Activated CD4-positive, alpha-beta T cell treated with anti-CD3 and anti-CD28 coated beads for 48 hours (primary cell): ENCODE data around the gene PPP1R8.

Experiments
- DNase-seq: peaks from one replicate; pipeline ENCODE4 v3.0.0-alpha.2; 2020

Gene PPP1R8

DNA sequence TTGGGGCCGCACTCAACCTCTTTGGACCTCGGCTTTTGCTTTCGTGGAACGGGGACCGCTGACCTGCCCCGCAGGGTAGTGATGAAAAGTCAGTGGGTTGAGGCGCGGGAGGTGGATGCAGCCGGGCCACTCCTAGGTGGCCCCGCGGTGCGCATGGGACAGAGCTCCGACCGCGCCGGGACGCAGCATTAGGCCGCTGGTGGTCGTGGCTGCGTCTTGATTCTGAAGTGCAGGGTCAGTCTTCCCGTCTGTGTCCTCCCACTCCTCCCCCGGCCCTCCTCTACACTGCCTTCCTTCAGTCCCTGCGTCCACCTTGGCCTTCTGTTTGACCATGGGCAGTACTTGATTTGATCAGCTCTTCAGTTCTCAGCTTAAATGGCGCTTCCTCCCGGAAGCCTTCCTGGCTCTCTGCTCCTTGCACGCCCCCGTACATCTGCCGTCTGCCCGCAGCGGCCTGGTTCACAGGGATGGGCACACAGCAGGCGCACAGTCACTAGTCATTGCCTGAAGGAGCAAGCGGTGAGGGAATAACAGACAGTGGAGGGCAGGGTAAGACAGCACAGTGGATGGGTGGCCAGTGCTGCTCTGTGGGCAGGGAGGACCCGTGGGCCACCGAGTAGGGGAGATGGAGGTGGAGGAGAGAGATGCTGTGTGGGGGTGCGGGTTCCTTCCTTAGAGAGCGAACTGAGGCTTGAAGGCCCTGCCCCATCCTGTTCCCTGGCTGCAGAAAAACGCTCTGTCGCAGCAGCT lies 42.4 kb downstream of the PPP1R8 start:
- peak; percentile 68 for DNase-seq

DNA sequence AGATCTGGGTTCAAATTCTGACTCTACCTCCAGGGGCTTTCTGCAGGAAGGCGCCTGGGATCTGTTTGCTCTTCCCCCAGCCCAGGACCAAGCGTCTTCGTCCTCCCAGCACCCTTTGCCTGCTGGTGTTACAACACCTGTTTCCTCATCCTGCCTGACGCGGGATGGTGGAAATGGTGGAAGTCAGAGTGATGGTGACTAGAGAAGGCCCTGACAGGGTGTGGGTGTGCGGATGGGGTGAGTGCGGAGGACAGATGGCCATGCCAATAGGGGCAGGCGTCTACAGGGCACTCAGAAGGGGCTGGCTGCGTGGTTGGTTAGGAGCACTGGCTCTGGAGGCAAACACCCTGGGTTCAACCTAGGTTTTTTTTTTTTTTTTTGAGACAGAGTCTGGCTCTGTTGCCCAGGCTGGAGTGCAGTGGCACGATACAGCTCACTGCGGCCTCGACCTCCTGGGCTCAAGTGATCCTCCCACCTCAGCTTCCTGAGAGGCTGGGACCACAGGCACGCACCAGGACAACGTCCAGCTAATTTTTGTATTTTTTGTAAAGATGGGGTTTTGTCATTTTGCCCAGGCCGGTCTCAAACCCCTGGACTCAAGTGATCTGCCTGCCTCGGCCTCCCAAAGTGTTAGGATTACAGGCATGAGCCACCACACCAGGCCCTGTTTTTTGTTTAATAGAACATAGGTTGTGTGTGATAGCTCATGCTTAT lies 43.2 kb downstream of the PPP1R8 start:
- peak; percentile 29 for DNase-seq

DNA sequence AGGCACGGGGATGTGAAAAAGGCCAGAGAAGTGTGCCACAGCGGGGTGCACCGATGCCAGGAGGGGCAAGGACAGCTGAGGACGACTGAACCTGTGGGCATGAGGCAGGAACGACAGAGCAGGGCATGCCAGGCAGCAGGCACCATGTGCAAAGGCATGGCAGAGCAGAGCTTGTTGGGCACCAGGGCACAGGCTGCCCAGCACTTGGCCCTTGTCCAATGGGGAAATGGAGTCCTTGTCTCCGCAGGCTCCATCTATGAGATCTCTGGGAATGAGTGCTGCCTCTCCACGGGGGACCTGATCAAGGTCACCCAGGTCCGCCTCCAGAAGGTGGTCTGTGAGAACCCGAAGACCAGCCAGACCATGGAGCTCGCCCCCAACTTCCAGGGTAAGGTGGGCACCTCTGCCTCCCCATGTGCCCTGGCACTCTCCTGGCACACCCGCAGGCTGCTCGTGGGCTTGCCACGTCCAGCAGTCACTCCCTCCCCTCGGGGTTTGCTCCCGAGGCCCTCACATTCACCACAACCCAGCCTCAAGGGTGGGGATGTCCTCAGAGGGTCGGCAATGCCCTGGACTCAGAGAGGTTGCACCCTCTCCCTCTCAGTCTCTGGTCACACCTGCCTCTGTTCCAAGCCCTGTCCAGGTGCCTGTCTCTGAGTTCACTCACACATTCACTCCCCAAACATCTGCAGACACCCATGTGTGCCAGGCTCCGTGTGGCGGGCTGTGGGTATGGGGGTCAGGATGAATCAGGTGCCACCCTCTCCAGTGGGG lies 45.9 kb downstream of the PPP1R8 start:
- no peak for DNase-seq

DNA sequence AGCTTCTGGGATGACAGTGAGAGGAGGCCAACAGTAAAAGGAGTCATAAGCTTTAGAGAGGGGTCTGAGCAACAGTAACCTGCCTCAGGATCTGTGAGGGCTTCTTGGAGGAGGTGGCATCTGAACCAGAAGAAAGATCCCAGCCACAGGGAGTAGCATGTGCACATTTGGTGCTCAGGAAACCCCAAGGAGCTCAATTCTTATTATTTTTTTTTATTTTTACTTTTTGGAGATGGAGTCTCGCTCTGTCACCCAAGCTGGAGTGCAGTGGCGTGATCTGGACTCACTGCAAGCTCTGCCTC lies 46.5 kb downstream of the PPP1R8 start:
- no peak for DNase-seq

DNA sequence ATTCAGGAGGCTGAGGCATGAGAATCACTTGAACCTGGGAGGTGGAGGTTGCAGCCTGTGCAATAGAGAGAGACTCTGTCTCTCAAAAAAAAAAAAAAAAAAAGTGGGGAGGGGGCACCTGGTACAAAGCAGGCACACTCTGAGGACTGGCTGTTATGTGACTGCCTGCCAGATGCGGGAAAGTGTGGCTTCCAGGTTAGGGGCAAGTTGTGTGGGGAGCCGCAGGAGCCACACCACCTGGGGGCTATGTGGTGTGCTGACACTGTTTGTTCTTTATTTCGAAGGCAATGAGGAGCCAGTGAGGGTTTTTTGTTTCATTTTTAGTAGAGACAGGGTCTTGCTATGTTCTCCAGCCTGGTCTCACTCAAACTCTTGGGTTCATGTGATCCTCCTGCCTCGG lies 47.5 kb downstream of the PPP1R8 start:
- DNase-seq = no peak

DNA sequence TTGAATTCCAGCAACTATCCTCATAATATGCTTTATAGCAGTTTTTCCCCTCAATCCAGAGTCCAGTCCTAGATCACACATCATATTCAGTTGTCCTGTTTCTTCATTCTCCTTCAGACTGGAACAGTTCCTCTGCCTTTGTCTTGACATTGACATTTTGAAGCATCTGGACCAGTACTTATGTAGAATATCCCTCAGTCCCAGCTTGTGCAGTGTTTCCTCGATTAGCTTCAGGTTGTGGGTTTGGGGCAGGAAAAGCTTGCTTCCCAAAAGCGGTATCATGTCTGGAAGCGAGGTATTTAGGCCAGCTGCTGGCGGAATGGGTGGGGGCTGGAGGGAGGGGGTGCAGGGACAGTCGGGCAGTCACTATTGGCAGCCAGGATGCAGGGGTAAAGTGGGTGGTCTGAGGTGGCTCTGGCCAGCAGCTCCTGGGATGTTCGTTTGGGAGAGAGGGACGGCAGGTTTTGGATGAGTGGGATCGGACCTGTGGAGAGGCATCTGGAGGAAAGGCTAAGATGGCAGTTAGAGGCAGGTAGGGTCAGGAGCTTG lies 48.3 kb downstream of the PPP1R8 start:
- no peak for DNase-seq

DNA sequence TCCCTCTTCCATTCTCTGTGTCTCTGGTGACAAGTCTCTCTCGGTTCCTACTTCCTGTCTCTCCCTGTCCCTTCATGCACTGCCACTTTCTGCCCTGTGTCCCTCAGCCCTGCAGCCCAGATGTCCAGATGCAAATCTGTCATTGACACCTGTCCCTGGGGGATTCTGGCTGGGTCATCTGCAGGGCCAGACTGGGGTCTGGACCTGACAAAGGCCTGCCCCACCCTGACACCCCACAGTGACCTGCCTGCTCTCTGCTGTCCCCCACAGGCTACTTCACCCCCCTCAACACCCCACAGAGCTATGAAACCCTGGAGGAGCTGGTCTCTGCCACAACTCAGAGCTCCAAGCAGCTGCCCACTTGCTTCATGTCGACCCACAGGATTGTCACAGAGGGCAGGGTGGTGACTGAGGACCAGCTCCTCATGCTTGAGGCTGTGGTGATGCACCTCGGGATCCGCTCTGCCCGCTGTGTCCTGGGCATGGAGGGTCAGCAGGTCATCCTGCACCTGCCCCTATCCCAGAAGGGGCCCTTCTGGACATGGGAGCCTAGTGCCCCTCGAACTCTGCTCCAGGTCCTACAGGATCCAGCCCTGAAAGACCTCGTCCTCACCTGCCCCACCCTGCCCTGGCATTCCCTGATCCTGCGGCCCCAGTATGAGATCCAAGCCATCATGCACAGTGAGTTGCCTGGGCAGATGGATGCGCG lies 48.9 kb downstream of the PPP1R8 start:
- no peak for DNase-seq

DNA sequence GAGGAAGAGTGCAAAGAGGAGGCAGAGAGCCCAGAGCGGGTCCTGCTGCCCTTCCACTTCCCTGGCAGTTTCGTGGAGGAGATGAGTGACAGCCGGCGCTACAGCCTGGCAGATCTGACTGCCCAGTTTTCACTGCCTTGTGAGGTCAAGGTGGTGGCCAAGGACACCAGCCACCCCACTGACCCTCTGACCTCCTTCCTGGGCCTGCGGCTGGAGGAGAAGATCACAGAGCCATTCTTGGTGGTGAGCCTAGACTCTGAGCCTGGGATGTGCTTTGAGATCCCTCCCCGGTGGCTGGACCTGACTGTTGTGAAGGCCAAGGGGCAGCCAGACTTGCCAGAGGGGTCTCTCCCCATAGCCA lies 51.9 kb downstream of the PPP1R8 start:
- no peak for DNase-seq

DNA sequence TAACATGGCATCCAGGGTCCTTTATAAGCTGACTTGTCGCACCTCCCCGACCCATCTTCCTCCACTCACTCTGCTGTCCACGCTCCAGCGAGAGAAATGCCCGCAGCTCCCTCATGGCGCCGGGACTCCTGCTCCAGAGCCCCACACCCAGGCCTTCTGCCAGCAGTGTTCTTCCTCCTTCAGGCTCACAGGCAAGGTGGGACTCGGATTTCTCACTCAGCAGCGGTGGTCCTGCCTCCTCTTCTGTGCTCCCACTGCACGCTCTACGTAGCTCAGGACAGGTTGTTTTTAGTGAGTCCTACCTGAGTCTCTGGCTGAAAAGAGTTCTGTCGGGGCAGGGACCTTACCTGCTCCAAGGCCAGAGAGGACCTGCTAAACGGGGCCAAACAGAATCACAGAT lies 53.0 kb downstream of the PPP1R8 start:
- no peak for DNase-seq

DNA sequence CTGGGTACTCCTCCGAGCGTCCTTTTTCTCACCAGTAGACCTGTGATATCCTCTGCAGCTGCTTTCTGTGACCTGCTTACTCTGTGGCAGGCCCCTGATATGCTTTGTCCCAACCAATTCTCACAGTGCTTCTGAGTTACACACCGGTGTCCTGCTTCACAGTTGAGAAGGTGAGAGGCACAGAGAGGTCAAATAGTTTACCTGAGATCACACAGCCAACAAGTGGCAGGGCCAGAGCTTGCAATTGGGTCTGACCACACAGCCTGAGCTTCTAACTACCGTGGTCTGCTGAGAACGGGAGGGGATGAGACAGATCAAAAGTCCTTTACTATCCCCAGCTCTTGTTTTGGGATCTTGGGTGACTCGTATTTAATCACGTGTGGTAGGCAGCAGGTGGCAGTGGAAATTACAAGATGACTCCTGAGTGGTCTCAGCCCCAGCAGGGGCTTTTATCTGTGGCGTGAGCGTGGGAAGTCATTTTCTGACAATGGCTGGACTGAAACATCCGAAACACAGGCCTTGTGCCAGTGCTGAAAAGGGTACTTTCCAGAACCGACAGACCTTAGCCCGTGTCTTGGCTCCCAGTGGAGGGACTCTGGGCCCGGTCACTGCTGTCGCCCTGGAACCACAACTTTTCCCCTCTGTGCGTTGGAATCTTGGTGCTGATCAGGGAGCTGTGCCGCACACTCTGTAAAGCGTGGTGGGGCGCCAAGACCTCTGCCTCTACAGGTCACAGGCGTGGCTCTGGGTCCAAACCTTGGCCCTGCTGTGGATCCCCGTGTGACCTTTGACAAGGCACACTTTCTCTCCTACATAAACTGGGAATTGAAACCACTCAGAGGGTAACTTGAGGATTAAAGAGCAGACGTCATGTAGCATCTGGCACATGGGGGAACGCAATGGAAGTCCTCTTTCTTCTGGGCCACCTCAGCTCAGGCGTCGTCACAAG lies 53.7 kb downstream of the PPP1R8 start:
- DNase-seq = no peak

DNA sequence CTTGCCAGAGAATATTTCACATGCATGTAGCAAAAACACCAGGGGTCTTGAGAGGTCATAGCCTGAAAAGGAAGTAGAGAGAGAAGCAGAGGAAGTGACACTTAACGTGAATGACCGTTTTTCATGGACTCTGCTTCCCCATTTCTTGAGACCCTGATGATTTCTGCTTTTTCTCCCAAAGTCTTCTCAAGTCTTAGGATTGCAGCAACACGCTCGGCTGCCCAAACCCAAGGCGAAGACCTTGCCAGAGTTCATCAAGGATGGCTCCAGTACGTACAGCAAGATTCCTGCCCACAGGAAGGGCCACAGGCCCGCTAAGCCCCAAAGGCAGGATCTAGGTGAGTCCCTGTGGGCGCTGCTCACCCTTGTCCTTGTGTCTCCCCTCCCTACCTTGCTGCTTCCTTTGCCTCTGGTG lies 54.5 kb downstream of the PPP1R8 start:
- no peak for DNase-seq

DNA sequence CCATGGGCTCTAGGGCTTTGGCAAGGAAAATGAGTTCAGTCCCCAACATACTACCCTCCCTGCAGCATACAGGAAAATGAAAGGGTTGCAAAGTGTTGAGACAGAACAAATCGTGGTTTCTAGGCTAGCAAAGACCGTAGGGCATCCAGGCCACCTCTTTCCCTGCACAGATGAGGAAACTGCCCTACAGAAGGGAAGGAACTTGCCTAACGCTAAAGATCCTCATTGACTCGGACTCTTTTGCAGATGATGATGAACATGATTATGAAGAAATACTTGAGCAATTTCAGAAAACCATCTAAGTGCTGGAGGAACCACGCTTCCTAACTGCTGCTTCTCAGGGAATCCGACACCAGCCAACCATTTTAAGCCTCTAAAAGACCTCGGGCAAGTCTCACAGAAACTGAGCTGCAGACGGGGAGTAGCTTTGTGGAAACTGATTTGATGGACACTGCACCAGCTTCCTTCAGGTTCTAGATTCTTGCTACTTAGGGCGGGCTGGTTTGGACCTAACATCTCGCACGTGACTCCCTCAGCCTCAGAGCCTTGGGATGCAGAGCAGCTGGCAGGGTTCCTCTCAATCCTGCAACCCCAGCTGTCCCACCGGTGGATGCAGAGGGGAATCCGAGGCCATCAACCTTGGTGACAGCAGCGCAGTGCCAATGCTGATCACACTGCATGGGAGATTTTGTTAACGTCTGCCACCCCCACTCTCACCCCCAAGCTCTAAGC lies 55.2 kb downstream of the PPP1R8 start:
- DNase-seq = no peak

DNA sequence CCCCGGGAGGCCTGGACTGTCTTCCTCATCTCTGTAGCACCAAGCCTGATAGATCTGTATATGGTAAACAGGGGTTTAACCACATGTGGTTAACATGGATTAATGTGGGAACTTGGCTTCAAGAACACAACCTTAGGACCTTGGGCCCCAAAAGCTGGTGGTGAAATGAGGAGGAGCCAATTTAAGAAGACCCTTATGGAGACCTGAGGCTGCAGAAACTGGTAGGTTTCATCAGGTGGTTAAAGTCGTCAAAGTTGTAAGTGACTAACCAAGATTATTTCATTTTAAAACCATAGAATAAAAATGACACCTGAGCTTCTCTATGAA lies 55.7 kb downstream of the PPP1R8 start:
- DNase-seq = no peak

DNA sequence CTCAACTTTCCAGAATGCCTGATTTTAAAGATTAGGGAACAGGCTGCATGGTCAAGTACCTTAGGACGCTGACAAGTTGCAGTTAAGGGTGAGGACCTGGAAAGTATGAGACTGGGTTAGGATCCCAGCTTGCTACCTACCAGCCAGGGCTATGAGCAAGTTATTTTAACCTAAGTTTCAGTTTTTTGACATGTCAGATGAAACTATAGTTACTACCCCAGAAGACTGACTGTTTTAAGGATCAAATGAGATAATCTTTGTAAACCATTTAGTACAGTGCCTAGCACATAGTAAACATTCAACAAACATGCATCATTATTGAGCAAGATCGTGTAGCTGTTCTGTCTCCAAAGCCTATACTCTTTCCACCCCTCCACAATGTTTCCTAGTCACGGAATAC lies 56.2 kb downstream of the PPP1R8 start:
- DNase-seq = no peak

DNA sequence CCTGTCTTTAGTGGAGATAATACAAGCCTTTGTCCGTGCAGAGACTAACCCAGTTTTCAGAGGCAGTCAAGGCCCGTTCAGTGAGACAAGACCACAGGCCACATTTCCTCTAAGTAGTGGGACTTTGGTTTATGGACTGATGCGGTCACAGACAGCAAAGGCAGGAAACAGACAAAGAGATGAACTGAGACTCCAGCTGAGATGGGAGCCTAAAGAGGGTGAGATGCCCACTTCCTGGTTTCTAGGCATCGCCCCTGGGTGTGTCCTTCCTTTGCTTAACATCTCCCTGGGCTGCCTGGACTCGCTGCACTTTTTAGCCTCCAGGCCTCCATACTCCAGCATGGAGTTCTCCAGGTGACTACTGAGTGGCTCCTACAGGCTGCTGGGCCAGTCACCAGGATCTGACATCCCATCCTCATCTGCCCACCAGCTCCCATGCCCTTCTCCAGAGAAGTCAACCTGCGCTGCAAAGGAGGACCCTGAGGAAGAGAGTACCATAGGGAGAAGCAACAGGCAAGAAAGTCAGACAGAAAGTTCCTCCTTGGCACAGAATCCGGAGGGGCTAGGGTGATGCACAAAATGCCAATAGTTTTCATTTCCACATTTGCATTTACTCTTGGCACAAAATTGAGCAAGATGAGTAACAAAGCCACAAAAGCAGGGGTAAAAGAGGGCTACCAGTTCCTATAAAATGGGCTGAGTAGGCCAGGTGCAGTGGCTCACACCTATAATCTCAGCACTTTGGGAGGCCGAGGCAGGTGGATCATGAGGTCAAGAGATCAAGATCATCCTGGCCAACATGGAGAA lies 56.8 kb downstream of the PPP1R8 start:
- DNase-seq = peak; percentile 32

DNA sequence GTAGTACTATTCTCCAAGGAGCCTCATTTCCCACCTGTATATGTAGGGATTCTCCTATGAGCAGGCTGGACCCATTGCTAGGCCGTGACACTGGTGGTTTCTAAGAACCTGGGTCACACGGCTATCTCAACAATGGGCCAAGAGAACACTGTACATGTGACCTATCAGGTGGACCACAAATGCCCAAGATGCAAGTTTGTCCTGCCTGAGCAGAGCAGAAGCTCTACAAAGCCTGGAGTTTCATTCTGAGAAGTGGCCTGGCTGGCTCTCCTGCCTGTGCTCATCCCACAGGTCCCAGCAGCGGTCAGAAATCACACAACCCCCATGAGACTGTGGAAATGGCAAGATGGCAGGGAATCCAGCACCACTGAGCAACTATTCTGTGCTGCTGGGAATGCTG lies 58.9 kb downstream of the PPP1R8 start:
- no peak for DNase-seq

DNA sequence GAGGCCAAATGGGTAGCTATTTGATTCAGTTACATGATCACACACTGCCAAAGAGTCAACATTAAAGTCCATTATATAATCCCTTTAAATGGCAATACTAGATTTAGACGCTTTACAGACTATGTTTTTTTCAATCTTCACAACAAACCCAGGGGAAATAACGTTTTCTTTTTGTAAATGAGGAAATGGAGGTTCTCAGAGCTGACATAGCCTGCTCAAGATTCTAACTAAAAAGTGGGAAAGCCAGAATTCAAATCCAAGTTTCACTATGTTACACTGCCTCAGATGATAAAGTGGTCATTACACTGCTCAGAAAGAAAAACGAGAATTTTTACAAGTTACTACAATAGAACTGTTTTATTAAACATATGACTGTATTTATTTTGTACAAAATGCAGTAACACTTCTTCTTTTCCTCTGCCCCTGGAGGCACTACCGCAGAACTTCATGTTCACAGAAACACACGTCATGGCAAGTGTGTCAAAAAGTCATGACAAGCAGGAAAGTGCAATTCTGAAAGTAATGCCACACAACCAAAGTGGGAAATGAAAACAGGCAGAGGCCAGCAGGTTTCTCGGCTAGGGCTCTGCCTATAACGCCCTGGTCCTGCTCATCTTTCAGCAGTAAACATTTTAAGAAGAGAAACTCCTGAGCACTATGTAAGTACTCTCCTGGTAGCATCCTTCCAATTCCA lies 60.8 kb downstream of the PPP1R8 start:
- peak; percentile 54 for DNase-seq

DNA sequence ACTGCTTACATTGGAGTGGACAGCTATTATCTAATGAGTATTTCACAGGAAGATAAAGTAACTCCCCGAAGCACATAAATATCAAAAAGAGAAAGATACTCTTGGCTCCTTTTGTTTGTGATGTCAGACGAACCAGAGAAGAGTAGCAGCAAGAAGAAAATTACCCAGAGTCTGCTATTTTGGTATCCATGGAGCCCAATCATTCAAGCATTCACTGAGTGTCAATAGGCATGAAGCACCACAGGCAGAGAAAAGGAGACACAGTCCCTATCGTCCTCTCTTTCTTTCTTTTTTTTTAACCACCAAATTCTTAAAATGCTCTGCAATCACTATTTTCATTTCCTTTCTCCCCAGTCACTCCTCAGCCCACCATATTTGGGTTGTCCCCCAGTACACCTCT lies 63.9 kb downstream of the PPP1R8 start:
- DNase-seq = no peak
